GM21367 (cell line): ENCODE measurements around the gene CNTN4.

Experiments used
- ATAC-seq: cut with Tn5 transposase; IDR thresholded peaks from one replicate; pipeline ENCODE4 v1.9.1; 2021; ENCODE audit not compliant: unreplicated experiment

The CNTN4 gene

DNA sequence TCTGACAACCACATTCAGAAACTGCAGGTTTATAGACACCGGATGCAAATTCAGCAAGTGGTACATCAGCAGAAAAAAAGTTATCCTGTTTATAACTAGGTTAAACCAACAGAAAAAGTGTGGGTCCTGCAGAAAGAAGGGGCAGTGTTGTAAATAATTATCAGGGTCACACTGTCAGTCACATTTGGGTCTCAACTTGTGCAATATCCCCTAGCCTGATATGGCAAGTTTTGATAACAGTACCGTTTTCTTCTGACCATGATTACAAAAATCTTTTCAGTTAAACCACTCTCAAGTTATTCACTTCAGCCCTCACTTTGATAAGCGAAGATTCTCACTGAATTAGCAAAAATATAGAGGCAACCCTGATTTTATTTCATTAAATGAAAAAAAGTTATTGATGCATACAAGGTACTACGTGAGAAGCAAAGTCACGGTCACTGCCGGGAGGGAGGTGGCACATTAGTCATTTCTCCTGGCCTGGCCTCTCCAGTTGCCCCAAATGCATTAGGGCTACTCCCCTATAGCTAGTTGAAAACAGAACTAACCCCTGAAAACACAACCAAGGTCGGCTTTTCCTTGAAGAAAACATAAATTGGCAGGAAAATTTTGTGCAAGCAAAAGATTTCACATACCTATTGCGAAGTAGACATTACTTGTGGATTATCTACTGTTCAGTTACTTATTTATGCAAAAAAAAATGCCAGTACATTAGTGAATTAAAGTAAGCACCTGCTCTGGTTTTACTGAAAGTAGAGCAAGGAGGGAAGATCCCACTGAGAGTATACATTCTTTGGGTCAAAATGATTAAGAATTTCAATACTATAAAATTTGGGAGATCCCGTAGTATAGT lies 982.9 kb downstream of the CNTN4 start:
- ATAC-seq, result peak; percentile 42

GRCh38 chr3:3082234-3082924 lies 983.7 kb downstream of the CNTN4 start:
- peak; percentile 87 for ATAC-seq

DNA sequence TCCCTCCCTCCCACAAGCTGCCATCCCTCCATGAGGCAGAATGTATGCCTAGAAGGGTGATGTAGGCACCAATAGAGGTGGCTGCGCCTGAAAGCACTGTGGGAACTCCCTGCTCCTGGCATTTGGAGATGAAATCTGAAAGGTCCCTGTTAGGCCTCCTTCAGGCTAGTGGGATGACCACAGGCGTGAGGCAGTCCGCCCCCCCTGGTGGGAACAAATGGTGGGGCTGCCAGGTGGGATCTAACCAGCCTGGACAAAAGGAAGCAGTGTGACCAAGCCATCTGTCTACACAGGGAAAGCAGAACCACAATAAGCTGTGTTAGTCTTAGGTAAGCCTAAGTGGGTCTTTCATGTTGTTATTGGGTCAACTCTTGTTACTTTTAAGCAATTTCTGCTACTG lies 986.2 kb downstream of the CNTN4 start:
- no peak for ATAC-seq

DNA sequence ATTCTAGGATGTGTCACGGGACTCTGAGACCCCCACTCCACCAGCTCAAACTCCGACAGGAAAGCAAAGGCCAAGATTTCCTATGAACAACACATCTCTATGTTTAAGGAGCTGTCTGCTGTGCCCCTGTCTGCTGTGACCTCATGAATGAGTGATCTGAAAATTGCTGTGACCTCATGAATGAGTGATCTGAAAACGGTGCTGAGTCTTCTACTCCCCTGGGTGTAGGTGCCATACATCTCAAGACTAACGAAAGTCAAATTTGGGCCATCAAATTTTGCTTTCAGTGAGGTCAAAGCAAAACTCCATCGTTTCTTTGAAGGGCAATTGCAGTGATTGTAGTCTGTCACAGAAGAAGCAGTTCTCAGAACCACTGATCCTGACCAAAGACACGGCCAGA lies 987.1 kb downstream of the CNTN4 start:
- ATAC-seq, result no peak

GRCh38 chr3:3086239-3086638 lies 987.6 kb downstream of the CNTN4 start:
- ATAC-seq, result no peak

GRCh38 chr3:3087279-3087678 lies 988.6 kb downstream of the CNTN4 start:
- no peak for ATAC-seq

DNA sequence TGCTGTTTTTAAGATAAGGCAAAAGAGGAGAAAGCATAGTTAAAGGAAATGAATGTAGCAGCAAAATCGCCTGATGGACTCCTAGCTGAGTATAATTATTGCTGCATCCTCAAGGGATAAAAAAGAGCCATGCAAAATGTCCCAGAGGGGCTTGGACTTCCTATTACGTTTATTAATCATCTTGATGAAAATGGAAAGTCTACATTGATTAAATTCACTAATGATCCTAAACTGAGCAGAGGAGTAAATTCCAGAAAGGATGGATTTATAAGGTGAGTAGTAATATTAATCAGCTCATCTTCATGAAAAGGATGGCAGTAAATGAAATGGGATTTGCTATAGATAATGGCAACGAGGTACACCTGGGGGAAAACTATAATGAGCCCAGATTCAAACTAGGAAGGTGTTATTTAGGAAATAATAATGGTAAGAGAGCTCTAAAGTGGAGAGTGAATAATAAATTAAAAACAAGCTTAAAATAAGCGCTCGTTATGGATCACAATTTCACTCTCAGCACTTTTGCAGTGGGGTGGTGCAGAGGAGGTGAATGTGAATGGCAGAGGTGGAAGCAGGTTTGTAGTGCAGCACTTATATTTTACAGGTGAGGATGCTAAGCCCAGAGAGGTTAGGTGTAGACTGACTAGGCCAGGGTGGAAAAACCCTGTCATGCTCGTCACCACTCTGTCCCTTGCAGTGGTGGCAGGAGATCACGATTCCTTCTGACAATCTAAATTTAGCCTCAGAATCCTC lies 989.2 kb downstream of the CNTN4 start:
- no peak for ATAC-seq

GRCh38 chr3:3089017-3089416 lies 990.4 kb downstream of the CNTN4 start:
- peak; percentile 99 for ATAC-seq

DNA sequence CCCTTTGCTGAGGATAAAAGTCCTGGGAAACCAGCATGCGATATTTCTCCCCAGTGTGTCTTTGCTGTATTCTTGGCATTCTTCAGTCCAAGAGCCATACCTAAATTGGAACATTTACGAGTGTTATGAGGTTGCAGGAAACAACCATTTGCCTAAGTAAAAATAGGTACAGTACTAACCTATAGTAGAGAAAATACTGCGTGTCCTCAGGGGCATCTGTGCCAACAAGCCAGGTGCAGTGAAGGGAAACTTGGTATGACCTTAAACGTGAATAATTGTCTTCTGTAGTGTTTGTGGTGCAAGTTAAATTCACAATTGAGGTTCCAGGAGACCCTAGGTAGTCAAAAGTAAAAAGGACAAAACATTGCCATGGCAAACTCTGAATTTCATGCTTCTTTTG lies 999.3 kb downstream of the CNTN4 start:
- no peak for ATAC-seq

DNA sequence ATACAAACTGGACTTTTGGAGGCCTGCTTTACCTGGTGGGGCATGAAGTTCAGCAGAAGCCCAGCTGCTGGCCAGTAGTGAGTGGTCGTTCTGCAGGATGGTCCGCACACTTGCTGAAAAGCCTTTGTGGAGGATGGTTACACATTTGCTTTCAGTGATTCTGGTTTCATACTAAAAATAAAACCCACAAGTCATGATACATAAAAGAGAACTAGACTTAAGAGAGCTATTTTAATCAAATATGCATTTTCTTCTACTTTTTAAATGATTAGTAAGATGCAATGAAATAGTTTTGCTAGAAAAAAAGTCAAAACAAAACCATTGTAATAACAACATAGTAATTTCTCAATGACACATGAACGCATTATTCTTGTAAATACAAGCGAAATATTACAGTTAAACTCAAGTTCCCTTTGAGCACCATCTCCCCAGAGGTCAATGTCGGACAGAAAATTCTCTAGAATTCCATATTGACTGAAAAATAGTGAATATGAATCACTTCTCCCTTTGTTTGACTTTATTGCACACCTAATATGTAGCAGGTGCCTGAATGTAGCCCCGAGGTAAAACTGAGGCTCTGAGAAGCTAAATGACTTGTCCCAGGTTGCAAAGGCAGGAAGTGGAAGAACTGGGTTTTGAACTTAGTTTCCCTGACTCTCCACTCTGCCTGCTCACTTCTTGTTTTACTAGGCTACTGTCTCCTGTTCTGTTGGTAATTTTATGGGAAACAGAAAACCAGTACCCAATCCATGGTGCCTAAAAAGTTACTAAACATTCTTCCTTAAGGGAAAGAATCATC lies 1003.2 kb downstream of the CNTN4 start:
- peak; percentile 41 for ATAC-seq

DNA sequence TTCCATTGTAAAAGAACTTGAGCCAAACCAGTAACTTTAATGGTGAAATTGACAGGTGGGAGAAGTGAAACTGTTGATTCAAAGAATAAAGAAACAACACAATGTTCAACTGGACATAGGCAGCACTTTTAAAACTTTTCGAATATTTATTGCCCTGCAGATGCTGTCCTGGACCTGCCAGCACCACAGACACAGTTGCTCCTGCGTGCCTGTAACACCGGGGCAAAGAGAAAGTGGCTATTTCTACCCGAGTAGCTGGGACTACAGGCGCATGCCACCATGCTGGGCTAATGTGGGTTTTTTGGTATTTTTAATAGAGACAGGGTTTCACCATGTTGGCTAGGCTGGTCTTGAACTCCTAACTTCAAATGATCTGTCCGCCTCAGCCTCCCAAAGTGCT lies 1004.1 kb downstream of the CNTN4 start:
- ATAC-seq, result no peak

- ATAC-seq, result no peak
Measured at GRCh38 chr3:3105246-3105645, 1006.6 kb downstream of the CNTN4 start.

GRCh38 chr3:3105815-3106214 lies 1007.1 kb downstream of the CNTN4 start:
- no peak for ATAC-seq

- ATAC-seq, result no peak
Measured at GRCh38 chr3:3107181-3107580, 1008.5 kb downstream of the CNTN4 start.
